PFSK-1 (cell line): Measurements from ENCODE around the gene C1orf174.

Experiments
- FOXP2 ChIP-seq: optimal IDR thresholded peaks from 2 replicates; pipeline ENCODE3; 2011; ENCODE audit warnings: borderline replicate concordance, control low read depth, inconsistent platforms; ENCODE audit not compliant: insufficient read depth; ENCODE audit errors: extremely low read length, extremely low read depth
- POLR2AphosphoS5 ChIP-seq: IDR thresholded peaks from 2 replicates; pipeline ENCODE4 v1.6.1; 2012; ENCODE audit warnings: low read depth, mild to moderate bottlenecking, control low read depth, low read length, moderate library complexity
- SIN3A ChIP-seq: IDR thresholded peaks from 2 replicates; pipeline ENCODE4 v1.6.1; 2012; ENCODE audit warnings: mild to moderate bottlenecking, low read length, moderate library complexity, borderline replicate concordance; ENCODE audit not compliant: insufficient read depth
- TAF1 ChIP-seq: IDR thresholded peaks from 2 replicates; pipeline ENCODE4 v1.6.1; 2012; ENCODE audit warnings: low read length, control low read depth, borderline replicate concordance; ENCODE audit not compliant: insufficient read depth
- TF ChIP-seq, protein P1 (sequence below), 2 experiments: IDR thresholded peaks; 2 replicates each; pipeline versions ENCODE4 v1.6.1 to v1.8.0; 2011 to 2012; ENCODE audit warnings: low read depth in 2 of 2, low read length in 2 of 2, control low read depth in 1 of 2, inconsistent platforms in 1 of 2, mild to moderate bottlenecking in 1 of 2, moderate library complexity in 1 of 2; ENCODE audit not compliant: insufficient read depth in 1 of 2

Gene C1orf174

DNA sequence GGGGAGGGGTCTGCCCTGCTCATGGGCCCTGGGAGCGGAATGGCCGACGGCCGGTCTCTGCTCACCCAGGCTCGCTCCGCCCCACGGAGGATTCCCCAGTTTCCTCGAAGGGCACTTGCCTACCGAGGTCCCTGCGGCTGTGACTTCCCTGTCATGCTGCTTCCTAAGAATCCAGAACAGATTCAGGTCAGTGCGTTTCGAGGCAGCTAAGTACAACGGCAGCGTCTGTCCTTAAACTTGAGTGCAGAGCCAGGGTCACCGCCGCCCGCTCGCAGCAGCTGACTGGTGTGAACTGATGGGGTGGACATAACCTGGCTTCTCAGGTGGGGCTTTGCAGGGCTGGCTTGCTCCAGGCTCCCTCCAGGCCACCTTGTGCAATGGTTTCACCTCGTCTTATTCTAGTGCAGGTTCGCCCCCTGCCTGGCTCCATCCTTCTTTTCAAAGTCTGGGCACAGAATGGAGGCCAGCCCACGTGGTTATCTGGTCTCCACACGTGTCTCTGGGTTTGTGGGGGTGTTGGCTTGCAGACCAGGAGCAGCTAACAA lies 7.6 kb upstream of the C1orf174 start:
- no peak for TF ChIP-seq FOXP2
- TF ChIP-seq, protein P1, sequence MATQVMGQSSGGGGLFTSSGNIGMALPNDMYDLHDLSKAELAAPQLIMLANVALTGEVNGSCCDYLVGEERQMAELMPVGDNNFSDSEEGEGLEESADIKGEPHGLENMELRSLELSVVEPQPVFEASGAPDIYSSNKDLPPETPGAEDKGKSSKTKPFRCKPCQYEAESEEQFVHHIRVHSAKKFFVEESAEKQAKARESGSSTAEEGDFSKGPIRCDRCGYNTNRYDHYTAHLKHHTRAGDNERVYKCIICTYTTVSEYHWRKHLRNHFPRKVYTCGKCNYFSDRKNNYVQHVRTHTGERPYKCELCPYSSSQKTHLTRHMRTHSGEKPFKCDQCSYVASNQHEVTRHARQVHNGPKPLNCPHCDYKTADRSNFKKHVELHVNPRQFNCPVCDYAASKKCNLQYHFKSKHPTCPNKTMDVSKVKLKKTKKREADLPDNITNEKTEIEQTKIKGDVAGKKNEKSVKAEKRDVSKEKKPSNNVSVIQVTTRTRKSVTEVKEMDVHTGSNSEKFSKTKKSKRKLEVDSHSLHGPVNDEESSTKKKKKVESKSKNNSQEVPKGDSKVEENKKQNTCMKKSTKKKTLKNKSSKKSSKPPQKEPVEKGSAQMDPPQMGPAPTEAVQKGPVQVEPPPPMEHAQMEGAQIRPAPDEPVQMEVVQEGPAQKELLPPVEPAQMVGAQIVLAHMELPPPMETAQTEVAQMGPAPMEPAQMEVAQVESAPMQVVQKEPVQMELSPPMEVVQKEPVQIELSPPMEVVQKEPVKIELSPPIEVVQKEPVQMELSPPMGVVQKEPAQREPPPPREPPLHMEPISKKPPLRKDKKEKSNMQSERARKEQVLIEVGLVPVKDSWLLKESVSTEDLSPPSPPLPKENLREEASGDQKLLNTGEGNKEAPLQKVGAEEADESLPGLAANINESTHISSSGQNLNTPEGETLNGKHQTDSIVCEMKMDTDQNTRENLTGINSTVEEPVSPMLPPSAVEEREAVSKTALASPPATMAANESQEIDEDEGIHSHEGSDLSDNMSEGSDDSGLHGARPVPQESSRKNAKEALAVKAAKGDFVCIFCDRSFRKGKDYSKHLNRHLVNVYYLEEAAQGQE (IDR thresholded peaks at IDR 0.05; ENCODE audit: insufficient read depth in 1 of 2, low read depth in 2 of 2, low read length in 2 of 2), result no peak
- TF ChIP-seq TAF1, result no peak
- TF ChIP-seq POLR2AphosphoS5, result no peak
- TF ChIP-seq SIN3A, result no peak

DNA sequence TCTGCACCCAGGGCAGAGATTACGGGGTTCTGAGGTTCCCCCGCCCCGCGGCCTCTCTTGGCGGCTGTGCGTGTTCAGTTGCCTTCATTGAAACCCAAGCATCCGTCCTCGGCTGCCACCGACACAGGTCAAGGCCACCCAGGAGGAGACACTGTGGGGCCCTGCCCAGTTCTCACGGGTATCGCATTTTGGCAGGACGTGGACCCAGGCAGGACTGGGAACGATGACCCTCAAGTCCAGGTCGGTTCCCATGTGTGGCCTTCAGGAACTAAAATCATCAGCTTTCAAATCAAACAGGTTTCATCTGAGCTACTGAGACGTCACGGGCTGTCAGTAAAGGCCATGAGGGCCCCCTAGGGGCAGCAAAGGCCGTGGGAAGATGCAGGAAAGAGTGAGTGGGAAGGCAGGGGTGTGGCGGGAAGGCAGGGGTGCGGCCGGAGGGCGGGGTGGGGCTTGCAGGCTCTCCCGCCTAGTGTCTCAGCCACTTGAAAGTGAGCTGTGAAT lies 7.0 kb upstream of the C1orf174 start:
- TF ChIP-seq TAF1, result no peak
- TF ChIP-seq POLR2AphosphoS5, result no peak
- TF ChIP-seq FOXP2, result no peak
- TF ChIP-seq SIN3A, result no peak
- TF ChIP-seq, protein P1 (IDR thresholded peaks at IDR 0.05; ENCODE audit: insufficient read depth in 1 of 2, low read depth in 2 of 2, low read length in 2 of 2), result no peak

DNA sequence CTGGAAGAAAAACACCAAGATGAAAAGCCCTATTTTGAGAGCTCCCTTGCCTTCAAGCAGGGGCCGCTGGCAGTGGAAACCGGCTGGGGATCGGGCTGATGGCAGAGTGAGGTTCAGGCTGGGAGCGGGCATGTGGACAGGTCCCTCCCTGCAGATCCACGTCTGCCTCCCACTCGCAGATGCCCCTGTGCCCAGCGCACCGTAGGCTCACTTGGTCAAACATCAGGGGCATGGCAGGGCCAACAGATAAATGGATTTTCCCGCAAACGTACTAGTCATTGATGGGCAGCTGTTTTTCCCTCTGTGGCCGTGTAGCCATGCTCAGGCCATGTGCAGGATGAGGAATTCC lies 6.6 kb upstream of the C1orf174 start:
- TF ChIP-seq TAF1 (no peak), SIN3A (no peak)

DNA sequence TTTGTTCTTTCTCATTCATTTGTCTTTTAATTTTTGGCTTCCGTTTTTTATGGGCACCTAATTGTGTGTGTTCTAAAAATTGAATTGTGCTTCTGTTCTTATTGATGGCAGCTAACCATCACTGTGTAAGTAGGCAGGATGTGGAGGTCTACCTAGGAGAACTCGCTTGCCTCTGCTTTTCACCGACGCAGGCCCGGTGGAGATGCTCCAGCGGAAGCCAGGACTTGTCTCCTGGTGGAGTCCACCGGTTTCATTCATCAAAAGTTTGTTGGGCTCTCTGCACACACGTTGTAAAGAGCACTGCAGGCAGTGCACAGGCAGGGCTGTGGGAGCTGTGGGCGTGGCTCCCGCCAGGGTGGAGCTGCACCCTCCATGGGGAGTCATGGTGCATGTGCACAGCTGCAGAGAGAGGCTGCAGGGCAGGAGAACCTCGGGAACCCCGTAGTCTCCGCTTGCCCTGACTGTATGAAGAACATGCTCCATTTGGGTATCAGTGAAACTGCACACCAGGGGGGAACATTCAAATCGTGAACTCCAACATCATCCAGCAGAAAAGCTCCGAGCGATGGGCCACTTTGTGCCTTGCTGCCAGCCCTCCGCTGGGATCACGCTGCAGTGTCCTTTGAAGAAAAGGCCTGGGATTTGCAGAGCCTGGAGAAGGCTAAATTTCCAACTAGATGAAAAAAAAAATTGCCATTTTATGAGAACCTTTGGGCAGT lies 6.0 kb upstream of the C1orf174 start:
- TF ChIP-seq SIN3A, result no peak

DNA sequence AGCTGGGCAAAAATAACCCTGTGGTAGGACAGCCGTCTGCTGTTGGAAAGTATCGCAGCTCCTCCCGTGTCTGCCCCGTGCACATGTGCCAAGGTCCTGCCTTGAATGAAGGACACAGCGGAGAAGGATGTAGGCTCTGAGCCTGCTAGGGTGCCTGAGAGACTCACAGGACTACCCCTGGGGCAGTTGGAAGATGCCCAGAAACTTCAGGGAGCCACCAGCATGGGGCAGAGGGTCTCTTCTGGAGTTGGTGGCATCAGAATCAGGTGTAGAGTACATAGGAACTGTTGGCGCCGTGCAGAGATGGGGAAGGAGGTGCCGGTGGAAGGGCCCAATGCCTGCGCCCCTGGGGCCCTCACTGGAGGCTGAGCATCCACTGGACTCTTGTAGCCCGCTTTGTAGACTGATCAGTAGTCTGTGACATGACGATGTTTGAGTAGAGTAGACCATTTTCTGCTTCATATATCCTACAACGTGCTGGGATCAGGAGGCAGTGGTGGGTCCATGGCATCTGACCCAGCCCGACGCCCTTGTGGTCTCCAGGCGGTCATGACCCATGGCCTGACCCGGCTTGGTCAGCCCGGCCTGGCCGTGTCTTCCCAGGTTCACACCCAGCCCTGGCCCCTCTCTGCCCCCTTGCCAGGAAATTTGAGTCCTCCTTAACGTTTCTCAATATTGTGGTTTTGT lies 5.3 kb upstream of the C1orf174 start:
- TF ChIP-seq, protein P1 (IDR thresholded peaks at IDR 0.05; ENCODE audit: insufficient read depth in 1 of 2, low read depth in 2 of 2, low read length in 2 of 2), result no peak

DNA sequence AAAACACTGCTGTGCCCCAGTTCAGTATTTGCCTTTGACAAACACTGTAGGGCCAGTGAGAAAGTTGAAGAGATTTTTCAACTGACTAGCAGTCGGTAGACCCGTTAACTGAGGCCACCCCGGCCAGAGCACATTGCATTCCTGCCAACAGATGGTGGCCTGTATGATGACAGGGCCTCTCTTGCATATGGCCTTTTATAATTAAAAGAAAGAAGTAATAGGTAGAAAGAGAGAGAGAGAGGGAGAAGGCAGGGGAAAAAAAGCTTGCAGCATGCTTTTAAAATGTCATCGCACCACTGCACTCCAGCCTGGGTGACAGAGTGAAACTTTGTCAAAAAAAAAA lies 4.7 kb upstream of the C1orf174 start:
- TF ChIP-seq FOXP2 (no peak), TAF1 (no peak), POLR2AphosphoS5 (no peak), SIN3A (no peak)
- TF ChIP-seq, protein P1 (IDR thresholded peaks at IDR 0.05; ENCODE audit: insufficient read depth in 1 of 2, low read depth in 2 of 2, low read length in 2 of 2), result no peak
